HG02884 (cell line): ENCODE results near the gene IQGAP1.
A peak's percentile ranks its signal among the peaks of the same experiment; 100 is the strongest.

Experiments
- ATAC-seq: cut with Tn5 transposase; IDR thresholded peaks from one replicate; pipeline ENCODE4 v1.9.1; 2021; ENCODE audit warnings: mild to moderate bottlenecking, moderate library complexity; ENCODE audit not compliant: unreplicated experiment

The IQGAP1 gene

GRCh38 chr15:90365414-90366055, 22.5 kb upstream of the IQGAP1 start:
- ATAC-seq: no peak

DNA sequence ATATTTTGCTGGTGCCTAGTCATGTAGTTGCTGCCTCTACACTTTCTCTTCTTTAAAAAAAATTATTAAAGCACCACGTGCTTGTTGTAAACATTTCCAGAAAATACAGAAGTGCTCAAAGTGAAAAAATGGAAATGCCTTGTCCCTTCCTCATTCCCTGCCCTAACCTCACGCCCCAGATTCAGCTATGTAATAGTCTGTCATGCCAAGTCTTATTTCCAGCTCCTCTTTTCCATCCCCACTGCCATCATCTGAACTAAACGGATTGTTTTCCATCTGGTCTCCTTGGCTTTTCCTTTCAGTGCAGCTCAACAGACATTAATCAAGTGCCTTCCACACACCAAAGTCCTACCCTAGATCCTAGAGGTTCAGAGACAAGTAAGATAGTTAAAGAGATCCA, 20.5 kb upstream of the IQGAP1 start:
- ATAC-seq: no peak

- ATAC-seq: no peak
These were observed 13.0 kb upstream of the IQGAP1 start for GRCh38 chr15:90375071-90375470.

- ATAC-seq: no peak
These were observed 11.3 kb upstream of the IQGAP1 start for GRCh38 chr15:90376789-90377188.

- ATAC-seq: no peak
These were observed 8.8 kb upstream of the IQGAP1 start for GRCh38 chr15:90379263-90379662.

- no peak for ATAC-seq
These were observed 6.5 kb upstream of the IQGAP1 start for GRCh38 chr15:90381515-90381914.

GRCh38 chr15:90382320-90382719, 5.7 kb upstream of the IQGAP1 start:
- no peak for ATAC-seq

GRCh38 chr15:90386221-90386620, 1.8 kb upstream of the IQGAP1 start:
- no peak for ATAC-seq

DNA sequence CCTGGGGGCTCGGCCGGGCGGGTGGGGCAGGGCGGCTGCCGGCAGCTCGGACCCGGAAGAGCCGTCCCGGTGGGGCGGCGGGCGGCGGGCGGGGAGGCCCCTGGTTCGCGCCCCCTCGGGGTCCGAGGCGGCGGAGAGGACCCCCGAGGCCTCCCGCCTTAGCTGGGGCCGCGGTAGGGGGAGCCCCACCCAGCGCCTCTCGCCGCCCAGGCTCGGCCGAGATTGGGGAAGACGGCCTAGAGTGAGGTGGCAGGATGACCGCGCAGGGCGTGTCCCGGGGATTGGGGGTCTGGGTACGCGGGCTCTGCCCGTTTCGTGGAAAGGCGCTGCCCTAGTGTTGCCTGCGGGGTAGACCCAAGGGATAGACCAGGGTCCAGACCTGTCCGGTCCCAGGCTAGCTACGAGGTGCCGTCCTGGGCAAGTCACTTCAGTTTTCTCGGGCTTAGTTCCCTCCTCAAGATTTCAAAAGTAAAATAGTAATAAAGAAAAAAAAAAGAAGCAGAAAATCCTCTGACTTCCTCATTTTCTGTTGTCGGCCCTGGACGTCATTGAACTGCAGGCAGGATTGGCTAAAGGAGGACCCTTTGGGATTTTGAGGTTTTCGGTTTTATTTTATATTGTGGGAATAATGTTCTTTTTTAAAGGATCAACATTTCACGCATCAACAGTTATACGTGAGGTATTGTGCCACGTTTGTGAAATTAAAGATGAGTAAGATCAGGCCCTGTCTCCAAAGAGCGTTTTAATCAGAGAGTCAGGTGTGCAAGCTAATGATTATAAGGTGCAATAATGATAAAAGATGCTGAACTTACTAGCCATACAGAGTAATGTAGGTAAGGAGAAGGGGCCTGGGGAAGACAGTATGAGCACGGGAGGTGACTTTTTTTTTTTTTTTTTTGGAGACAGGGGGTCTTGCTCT, 679 bp downstream of the IQGAP1 start:
- ATAC-seq: peak; percentile 52

GRCh38 chr15:90389513-90389912, 1.5 kb downstream of the IQGAP1 start:
- ATAC-seq: no peak

DNA sequence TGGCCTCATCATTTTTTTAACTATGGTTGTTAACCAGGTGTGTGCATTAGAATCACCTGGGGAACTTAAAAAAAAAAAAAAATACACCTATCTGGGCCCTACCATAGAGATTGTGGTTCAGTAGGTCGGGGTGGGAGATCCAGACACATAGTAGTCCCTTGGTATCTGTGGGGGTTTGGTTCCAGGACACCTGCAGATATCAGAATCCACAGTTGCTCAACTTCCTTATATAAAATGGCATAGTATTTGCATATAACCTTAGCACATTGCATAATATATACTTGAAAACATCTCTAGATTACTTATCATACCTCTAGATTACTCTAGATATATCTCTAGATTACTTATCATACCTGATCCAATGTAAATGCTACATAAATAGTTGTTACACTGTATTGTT, 5.0 kb downstream of the IQGAP1 start:
- ATAC-seq: no peak

DNA sequence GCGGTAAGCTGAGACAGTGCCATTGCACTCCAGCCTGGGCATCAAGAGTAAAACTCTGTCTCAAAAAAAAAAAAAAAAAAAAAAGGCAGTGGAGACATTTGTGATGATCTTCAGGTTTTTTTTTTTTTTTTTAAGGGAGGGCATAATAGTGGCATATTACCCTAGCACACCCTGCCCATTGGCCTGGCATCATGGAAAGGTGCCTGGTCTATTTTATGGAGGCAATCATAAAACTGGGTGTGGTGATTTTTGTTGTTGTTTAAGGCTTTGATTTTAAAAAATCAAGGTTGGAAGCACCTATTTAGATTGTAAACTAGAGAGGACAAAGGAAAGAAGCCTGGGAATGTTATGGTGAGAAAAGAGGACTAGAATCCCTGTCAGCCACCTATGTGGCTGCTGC, 6.0 kb downstream of the IQGAP1 start:
- ATAC-seq: no peak

- ATAC-seq: no peak
These were observed 6.9 kb downstream of the IQGAP1 start for GRCh38 chr15:90394748-90395442.

DNA sequence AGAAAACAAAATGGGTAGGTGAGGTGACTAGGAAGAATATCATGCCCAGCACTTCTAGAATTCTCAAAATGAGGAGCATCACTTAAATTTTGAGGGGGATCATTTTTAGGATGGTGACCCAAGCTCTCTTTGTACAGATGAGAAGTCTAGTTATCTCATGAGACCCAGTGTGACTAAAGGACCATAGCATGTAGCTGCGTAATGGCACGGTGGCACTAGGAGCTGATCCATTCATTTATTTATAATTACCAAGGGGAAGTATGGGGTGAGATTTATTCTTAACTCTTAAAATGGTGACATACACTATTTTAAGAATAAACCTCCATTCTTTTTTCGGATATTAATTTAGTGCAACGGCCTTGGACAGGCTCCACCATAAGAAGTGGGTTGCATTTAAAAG, 8.3 kb downstream of the IQGAP1 start:
- no peak for ATAC-seq

DNA sequence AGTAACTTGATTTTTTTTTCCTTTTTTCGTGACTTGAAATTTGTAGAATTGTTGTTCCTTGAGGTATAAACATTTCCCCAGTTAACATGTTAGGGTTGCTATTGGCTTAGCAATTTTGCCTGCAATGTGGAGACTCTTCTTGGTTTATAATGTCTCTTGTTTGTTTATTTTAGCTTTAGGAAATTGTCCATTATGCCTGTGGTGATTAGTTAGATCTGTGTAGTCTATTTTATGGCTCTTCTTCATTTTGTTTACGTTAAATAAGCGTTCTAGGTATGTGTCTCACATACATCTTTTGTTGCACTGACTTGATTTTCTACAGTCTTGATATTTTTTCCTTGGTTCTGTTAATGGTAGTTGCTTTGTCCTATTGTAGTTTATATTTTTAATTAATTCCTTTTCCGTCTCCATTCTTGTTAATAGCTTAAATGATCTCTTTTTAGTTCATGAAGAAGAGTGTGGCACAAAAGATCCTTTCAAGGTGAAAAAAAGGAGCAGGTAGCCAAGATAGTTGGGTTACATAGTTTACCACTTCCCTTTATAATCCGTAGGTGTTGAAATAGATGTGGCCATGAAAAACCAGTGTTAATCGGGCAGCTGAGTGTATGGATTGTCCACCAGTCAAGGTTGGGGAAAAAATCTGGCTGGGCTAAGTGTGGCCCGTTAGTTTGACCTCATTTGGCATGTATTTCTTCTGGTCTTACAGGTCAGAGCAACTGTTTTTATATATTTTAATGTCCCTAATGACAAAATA, 12.1 kb downstream of the IQGAP1 start:
- ATAC-seq: no peak

DNA sequence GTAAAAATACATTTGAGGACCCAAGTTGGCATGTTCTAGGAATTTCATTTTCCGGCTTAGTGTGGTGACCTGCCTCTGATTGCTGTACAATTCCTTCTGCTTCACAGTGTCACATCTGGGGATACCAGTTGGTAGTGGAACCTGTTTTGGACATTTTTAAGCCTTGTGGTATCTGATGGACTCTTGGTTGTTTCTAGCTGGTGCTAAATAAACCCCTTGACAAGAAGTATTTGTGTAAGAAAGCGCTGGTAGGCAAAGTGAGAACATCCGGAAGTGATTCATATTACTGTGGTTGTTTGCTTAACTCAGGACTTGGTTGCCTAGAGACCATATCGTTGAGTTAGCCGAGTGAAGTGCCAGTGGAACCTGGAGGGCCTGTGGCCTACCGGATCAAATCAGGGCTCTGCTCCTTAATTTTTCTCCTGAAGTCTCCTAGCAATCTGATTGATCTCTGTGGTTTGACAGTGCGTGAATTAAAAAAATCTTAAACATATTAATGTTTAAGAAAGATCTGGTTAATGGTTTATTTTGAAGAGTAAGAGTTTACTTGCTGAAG, 12.8 kb downstream of the IQGAP1 start:
- ATAC-seq: peak; percentile 97

DNA sequence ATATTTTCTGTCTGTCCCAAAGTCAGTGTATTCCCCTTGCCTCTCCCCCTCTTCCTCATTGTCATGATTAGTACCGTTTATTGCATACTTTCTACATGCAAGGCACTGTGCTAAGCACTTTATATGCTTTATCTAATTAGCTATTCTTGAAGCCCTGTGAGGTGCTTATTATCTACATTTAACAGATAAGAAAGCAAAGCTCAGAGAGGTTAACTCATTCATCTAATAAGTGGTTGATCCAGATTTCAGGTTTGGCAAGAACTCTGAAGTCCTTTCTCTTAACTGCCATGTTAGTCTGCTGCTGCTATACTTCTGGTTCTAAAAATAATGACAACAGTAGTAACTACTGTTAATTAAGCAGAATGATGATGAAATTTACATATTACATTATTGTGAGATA, 13.5 kb downstream of the IQGAP1 start:
- no peak for ATAC-seq

DNA sequence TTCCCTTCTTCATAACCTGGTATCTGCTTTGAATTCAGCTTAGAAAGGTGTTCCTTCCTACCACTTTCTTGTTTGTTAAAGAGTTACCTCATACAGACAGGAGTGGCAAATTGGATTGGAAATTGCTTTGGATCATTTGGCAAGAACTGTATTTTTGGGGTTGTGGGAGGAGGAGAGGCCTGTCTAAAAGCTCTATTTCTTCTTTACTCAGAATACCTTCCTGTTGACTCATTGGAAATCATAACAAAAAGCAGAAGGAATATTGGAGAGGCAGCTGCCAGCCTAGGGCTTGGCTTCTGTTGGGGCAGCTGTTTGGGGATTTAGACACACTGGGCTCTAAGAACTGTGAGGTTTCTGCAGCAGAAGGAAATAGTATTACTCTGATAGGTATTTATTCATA, 14.2 kb downstream of the IQGAP1 start:
- ATAC-seq: no peak

DNA sequence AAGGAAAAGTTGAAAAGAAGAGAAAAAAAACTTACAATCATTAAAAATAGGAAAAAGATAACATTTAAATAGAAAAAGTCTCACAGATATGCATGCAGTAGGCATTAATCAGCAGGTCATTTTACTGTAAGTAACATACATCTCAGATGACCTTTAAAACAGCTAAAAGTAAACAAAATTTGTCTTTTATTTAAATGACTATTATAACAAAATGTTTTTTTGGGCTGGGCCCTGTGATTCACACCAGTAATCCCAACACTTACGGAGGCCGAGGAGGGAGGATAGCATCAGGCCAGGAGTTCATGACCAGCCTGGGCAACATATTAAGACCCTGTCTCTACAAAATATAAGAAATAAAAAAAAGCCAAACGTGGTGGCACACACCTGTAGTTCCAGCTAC, 14.7 kb downstream of the IQGAP1 start:
- no peak for ATAC-seq

DNA sequence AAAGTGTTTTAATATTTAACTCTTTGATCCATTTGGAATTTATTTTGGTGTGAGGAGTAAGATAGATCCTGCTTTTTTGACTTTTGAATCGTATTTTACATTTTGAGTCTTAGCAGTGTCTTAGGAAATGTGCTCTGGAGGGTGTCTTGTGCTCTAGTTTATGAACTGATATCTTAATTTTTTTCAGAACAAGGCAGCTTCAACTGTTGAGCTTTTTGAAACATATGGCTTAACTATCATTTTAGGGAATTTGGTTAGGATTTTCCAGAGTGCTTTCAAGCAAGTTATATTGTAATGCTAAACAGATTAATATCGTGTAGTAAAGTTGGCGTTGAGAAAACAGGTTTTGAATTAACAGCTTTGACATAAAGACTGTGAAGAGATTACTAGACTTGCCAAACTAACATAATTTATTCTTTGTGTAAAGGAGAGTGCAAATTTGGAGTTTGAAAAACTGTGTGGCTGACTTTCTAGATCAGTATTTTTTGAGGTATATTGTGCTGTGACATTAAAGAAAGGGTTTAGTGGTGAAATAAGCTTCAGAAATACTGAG, 17.1 kb downstream of the IQGAP1 start:
- no peak for ATAC-seq
